Measurements from ENCODE around the gene TET2. TPM values are rescaled to one million over a fixed set of nuclear protein-coding genes. Genes with fewer than 3 reads are reported as not detected.

The TET2 gene
- total RNA-seq, 1 donor, result 18.1 TPM

- no peak overlapping the region for H3K4me3 ChIP-seq (ENCODE audit: low read depth, low read length)
- DNase-seq (ENCODE audit: low read depth), result no peak
- no peak for TF ChIP-seq CTCF (IDR thresholded peaks at IDR 0.05; ENCODE audit: insufficient read depth, low read depth, low read length)
Observed at GRCh38 chr4:105257817-105258495, 111.3 kb downstream of the TET2 start.

GRCh38 chr4:105265689-105266088, 119.0 kb downstream of the TET2 start:
- TF ChIP-seq CTCF (IDR thresholded peaks at IDR 0.05; ENCODE audit: insufficient read depth, low read depth, low read length), result no peak
- no peak for DNase-seq (ENCODE audit: low read depth)
- H3K4me3 ChIP-seq (ENCODE audit: low read depth, low read length), result no peak overlapping the region

- DNase-seq (ENCODE audit: low read depth), result no peak
- H3K4me3 ChIP-seq (ENCODE audit: low read depth, low read length), result no peak overlapping the region
- no peak for TF ChIP-seq CTCF (IDR thresholded peaks at IDR 0.05; ENCODE audit: insufficient read depth, low read depth, low read length)
Observed at GRCh38 chr4:105267280-105267679, 120.6 kb downstream of the TET2 start.

GRCh38 chr4:105272002-105272401, 125.3 kb downstream of the TET2 start:
- DNase-seq (ENCODE audit: low read depth), result no peak
- no peak overlapping the region for H3K4me3 ChIP-seq (ENCODE audit: low read depth, low read length)
- TF ChIP-seq CTCF (IDR thresholded peaks at IDR 0.05; ENCODE audit: insufficient read depth, low read depth, low read length), result no peak

- no peak for TF ChIP-seq CTCF (IDR thresholded peaks at IDR 0.05; ENCODE audit: insufficient read depth, low read depth, low read length)
- H3K4me3 ChIP-seq (ENCODE audit: low read depth, low read length), result no peak overlapping the region
- DNase-seq (ENCODE audit: low read depth), result no peak
Observed at GRCh38 chr4:105273230-105273629, 126.6 kb downstream of the TET2 start.

GRCh38 chr4:105274090-105274489, 127.4 kb downstream of the TET2 start:
- no peak for DNase-seq (ENCODE audit: low read depth)
- H3K4me3 ChIP-seq (ENCODE audit: low read depth, low read length), result no peak overlapping the region
- TF ChIP-seq CTCF (IDR thresholded peaks at IDR 0.05; ENCODE audit: insufficient read depth, low read depth, low read length), result no peak

GRCh38 chr4:105274504-105274903, 127.8 kb downstream of the TET2 start:
- TF ChIP-seq CTCF (IDR thresholded peaks at IDR 0.05; ENCODE audit: insufficient read depth, low read depth, low read length), result no peak
- DNase-seq (ENCODE audit: low read depth), result peak; percentile 33

More at GRCh38 chr4:105274504-105274903, 127.8 kb downstream of the TET2 start:
- H3K4me3 ChIP-seq (ENCODE audit: low read depth, low read length), result no peak overlapping the region
